Fibroblast of lung (primary cell): ENCODE data around the gene MAB21L4. TPM values are rescaled to one million over a fixed set of nuclear protein-coding genes. Genes with fewer than 3 reads are reported as not detected.

Experiments
- DNase-seq, 2 donors: peaks; one replicate each; pipeline versions ENCODE4 v3.0.0 to v3.0.0-alpha.2; 2010; ENCODE audit warnings: low read depth in 2 of 2
- H2AFZ ChIP-seq: 2 replicates; pipeline ENCODE4 v1.5.1; 2012; ENCODE audit warnings: low read length, control low read depth, inconsistent platforms
- H3K27ac ChIP-seq: 2 replicates; pipeline ENCODE4 v1.5.1; 2011; ENCODE audit warnings: low read length, control low read depth; ENCODE audit not compliant: insufficient read depth
- H3K27me3 ChIP-seq: 2 replicates; pipeline ENCODE4 v1.5.1; 2011; ENCODE audit warnings: mild to moderate bottlenecking, low read length; ENCODE audit not compliant: control insufficient read depth, insufficient read depth
- H3K36me3 ChIP-seq: 2 replicates; pipeline ENCODE4 v1.5.1; 2011; ENCODE audit warnings: low read length; ENCODE audit not compliant: control insufficient read depth, insufficient read depth
- H3K4me1 ChIP-seq: 2 replicates; pipeline ENCODE4 v1.5.1; 2011; ENCODE audit warnings: low read length; ENCODE audit not compliant: control insufficient read depth, insufficient read depth; ENCODE audit errors: extremely low read depth
- H3K4me2 ChIP-seq: 2 replicates; pipeline ENCODE4 v1.5.1; 2011; ENCODE audit warnings: low read length, control low read depth; ENCODE audit not compliant: insufficient read depth; ENCODE audit errors: extremely low read depth
- H3K4me3 ChIP-seq, 4 experiments: fragments of 200-600 bp in 1 of 4; sonication (generic) in 1 of 4; replicated peaks in 1 of 4; 2 replicates each; pipeline ENCODE4 v1.5.1; 2011 to 2016; ENCODE audit warnings: low read length in 4 of 4, low read depth in 3 of 4, mild to moderate bottlenecking in 3 of 4, control low read depth in 2 of 4, inconsistent platforms in 1 of 4, mixed read lengths in 1 of 4; ENCODE audit not compliant: insufficient read depth in 1 of 4; ENCODE audit errors: control extremely low read depth in 1 of 4
- H3K79me2 ChIP-seq: 2 replicates; pipeline ENCODE4 v1.5.1; 2012; ENCODE audit warnings: mild to moderate bottlenecking, low read length, inconsistent platforms; ENCODE audit not compliant: control insufficient read depth, insufficient read depth
- H3K9ac ChIP-seq: 2 replicates; pipeline ENCODE4 v1.5.1; 2011; ENCODE audit warnings: mild to moderate bottlenecking, low read length, control low read depth; ENCODE audit not compliant: insufficient read depth
- H3K9me3 ChIP-seq: 2 replicates; pipeline ENCODE4 v1.5.1; 2012; ENCODE audit warnings: low read depth, low read length; ENCODE audit not compliant: control insufficient read depth, insufficient read depth
- H4K20me1 ChIP-seq: 2 replicates; pipeline ENCODE4 v1.5.1; 2011; ENCODE audit warnings: low read length; ENCODE audit not compliant: control insufficient read depth, insufficient read depth; ENCODE audit errors: extremely low read depth
- CTCF ChIP-seq, 2 donors: IDR thresholded peaks in 1 of 2; conservative IDR thresholded peaks in 1 of 2; 1 replicate in 1 of 2; 2 replicates in 1 of 2; pipeline ENCODE4 v1.5.1; 2011 to 2012; ENCODE audit warnings: low read length in 2 of 2, control low read depth in 1 of 2, inconsistent platforms in 1 of 2, low read depth in 1 of 2, mild to moderate bottlenecking in 1 of 2
- EZH2 ChIP-seq: IDR thresholded peaks from 2 replicates; pipeline ENCODE4 v1.5.1; 2012; ENCODE audit warnings: low read length, control low read depth, mild to moderate bottlenecking; ENCODE audit errors: missing control alignments
- polyA plus RNA-seq, 2 donors: library from polyadenylated mRNA; depleted of rRNA in 1 of 2; stranded (reverse) in 1 of 2; unstranded in 1 of 2; fragments of >200 nt; gene quantifications; 2 replicates each; pipeline ENCODE4 v1.2.1, GENCODE V29; 2011 to 2012; ENCODE audit warnings: missing spikeins in 1 of 2
- total RNA-seq: library from RNA; depleted of rRNA; stranded (reverse); fragments of >200 nt; gene quantifications from 2 replicates; pipeline ENCODE4 v1.2.1, GENCODE V29; 2014

The MAB21L4 gene
- total and polyA plus RNA-seq, 2 donors (not counting 1 experiment from before 2014, with no cell fraction given) = not detected

DNA sequence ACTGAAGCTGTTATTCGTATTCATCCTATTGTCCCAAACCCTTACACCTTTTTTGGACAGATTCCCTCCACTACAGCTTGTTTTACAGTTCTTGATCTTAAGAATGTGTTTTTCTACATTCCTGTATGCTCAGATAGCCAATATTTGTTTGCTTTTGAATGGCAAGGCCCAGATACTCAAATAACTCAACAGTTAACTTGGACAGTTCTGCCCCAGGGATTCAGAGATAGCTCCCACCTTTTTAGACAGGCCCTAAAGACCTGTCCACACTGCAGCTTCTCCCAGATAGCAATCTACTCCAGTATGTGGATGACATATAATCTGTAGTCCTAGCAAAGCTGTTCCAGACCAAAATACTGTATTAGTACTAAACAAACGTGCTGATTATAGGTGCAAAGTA lies 34.4 kb downstream of the MAB21L4 start:
- Histone ChIP-seq H3K4me1 (no peaks in the 10 kb centered on the region), H2AFZ (no peak overlapping the region), H3K9ac (no peak overlapping the region), H3K36me3 (no peaks in the 10 kb centered on the region), H3K4me2 (no peak overlapping the region), H3K27ac (no peak overlapping the region), H3K4me3 (no peak overlapping the region), H3K9me3 (no peaks in the 10 kb centered on the region), H3K27me3 (peaks cover 9% of the 10 kb centered on the region), H4K20me1 (no peaks in the 10 kb centered on the region), H3K79me2 (no peaks in the 10 kb centered on the region)
- no peak for DNase-seq
- TF ChIP-seq CTCF (conservative IDR thresholded peaks at IDR 0.05 in 1 of 2, IDR thresholded peaks at IDR 0.05 in 1 of 2; ENCODE audit: low read depth in 1 of 2, low read length in 2 of 2) (no peak), EZH2 (no peak)

DNA sequence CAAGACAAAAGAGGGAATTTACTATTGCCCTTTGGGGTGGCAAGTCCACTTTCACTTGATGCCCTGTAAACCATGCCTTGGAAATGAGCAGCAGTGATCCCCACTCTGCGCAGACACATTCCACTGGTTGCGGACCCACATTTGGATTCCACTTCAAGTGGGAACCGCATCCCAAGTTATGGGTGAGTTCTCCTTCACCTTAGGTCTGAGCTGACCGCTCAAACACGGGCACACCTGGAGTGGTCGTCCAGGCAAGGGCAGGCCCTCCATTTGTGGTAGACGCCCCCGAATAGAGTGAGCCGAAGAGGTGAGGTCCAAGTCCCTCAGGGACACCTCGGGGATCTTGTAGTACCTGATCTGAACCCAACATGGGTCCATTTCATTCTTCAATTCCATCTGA lies 37.1 kb downstream of the MAB21L4 start:
- Histone ChIP-seq H3K27me3 (no peaks in the 10 kb centered on the region), H3K9ac (no peak overlapping the region), H3K36me3 (no peaks in the 10 kb centered on the region), H3K4me2 (no peak overlapping the region), H3K27ac (no peak overlapping the region), H3K4me1 (no peaks in the 10 kb centered on the region), H3K4me3 (no peak overlapping the region), H3K9me3 (no peaks in the 10 kb centered on the region), H3K79me2 (no peaks in the 10 kb centered on the region), H4K20me1 (no peaks in the 10 kb centered on the region), H2AFZ (no peak overlapping the region)
- no peak for DNase-seq
- TF ChIP-seq CTCF (conservative IDR thresholded peaks at IDR 0.05 in 1 of 2, IDR thresholded peaks at IDR 0.05 in 1 of 2; ENCODE audit: low read depth in 1 of 2, low read length in 2 of 2) (no peak), EZH2 (no peak)

- Histone ChIP-seq H3K4me1 (no peaks in the 10 kb centered on the region), H4K20me1 (no peaks in the 10 kb centered on the region), H3K27me3 (no peaks in the 10 kb centered on the region), H3K79me2 (no peaks in the 10 kb centered on the region), H3K27ac (no peak overlapping the region), H3K36me3 (no peaks in the 10 kb centered on the region), H3K4me2 (no peak overlapping the region), H2AFZ (no peak overlapping the region), H3K9ac (no peak overlapping the region), H3K9me3 (no peaks in the 10 kb centered on the region), H3K4me3 (no peak overlapping the region)
- TF ChIP-seq EZH2 (no peak), CTCF (conservative IDR thresholded peaks at IDR 0.05 in 1 of 2, IDR thresholded peaks at IDR 0.05 in 1 of 2; ENCODE audit: low read depth in 1 of 2, low read length in 2 of 2) (no peak)
- DNase-seq = no peak
These were observed 37.6 kb downstream of the MAB21L4 start for GRCh38 chr2:240858321-240858720.
